HG02973 (cell line): ENCODE results near the gene HEATR9.
A peak's percentile ranks its signal among the peaks of the same experiment; 100 is the strongest.

Experiments used
- ATAC-seq: cut with Tn5 transposase; IDR thresholded peaks from one replicate; pipeline ENCODE4 v1.9.1; 2021; ENCODE audit warnings: moderate library complexity; ENCODE audit not compliant: unreplicated experiment

HEATR9 gene

DNA sequence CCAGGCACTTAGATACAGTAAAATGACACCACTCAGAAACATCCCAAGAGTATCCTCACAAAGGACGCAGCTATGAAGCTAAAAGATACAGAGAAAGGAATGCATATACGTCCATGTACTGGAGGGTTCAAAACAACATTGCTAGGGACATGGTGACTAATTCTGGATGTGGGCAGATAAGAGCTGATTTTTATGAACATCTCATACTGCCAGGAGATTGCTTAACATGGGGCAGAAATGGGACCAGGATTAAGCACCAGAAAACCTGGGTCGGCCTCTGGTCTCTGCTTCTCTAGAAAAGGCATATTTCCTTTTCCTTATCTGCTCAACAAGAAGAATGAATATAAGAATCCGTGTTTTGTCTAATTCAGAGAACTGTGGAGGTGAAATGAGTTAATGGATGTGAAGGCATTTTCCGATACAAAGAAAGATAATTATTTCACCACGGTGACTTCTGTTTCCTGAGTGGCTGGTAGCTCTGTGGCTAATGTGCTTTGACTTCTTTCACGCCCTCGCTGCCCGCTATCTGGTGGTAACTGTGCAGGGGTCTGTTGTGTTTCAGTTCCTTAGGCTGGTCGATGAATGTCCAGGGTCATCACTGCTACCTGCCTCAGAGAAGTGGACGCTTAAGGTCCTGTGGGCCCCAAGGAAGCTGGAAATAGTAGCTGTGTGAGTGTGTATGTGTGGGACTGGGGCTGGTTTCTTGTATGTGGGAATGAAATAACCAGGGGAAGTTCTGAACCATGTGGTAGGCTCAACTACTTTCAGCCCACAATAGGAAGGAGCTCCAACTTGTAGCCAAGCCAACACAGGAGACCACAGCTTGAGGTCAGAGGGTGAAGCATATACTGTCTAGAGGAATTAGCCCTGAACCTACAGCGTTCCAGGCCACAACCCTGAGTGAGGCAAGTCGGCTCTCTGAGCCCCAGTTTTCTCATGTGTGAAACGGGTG, 27.2 kb upstream of the HEATR9 start:
- no peak for ATAC-seq

DNA sequence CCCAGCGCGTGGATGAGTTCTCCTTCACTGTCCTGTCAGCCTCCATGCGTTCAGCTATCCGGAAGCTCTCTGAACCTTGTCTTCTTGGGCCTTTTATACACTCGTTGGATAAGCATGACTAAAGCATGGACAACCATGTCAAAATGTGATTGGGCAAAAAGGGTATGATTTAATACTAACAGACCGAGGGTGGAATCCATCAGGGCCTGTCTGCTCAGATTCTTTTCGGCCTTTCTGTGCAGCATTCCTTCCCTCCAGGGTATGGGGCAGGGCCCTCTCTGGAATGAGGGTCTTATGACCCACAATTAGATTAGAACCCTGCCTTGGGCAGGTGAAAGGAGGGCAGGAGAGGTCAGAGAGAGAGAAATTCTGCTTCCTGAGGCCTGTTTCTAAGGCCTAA, 25.5 kb upstream of the HEATR9 start:
- ATAC-seq, result no peak

DNA sequence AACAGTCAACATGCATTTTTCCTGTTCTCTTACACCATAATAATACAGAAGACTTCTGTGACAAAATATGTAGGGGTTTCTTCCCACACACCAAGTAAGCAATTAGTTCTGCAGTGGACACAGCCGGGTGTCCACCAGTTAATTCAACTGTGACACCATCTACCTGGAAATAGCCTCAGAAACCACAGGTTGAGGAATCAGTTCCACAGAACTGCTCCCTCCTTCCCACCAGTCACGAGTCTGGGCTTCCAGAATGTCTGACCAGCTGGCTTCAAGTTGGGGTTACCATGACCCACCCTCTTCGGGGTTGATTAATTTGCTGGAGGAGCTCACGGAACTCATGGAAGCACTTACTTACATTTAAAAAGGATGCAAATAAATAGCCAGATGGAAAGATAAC, 25.1 kb upstream of the HEATR9 start:
- ATAC-seq, result no peak

DNA sequence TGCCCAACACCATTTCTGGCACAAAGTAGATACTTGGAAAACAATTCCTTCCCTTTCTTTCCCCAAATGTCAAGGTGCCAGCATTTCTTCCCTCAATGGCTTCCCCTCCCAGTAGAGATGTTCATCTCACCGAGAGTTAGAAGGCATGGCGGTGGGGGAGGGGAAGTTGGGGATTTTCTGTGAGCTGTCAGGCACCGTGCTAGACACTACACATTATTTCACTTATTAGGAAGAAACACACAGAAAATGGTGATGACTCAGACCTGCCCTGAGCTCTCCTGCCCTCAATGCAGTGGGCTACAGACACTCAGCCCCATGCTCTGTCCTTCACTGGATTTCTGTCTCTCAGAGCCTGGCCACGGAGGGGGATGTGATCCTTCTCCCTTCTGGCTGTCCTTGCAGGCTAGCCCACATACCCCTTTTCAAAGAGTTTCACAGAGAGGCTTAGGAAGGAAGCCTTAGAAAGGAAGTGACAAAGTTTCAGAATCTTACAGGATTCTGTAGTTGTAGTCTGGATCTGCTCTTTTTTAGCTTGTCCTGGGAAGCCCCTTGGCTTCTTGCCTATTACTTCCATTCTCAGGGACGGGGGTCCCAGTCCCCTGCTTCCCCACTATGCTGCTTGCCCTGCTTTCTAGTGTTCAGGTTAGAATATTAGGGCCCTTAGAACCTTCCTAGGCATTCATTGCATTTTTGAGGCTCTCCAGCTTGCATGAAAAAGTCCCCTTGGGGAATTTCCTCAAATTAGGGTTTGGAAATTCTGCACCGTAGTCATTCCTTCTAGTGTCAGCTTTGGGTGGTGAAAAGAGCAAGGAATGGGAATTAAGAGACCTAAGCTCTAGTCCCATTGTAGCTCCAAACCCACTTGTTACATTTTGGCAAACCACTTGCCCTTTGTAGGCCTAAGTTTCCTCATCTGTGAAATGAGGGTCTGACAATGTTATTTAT, 23.7 kb upstream of the HEATR9 start:
- no peak for ATAC-seq

DNA sequence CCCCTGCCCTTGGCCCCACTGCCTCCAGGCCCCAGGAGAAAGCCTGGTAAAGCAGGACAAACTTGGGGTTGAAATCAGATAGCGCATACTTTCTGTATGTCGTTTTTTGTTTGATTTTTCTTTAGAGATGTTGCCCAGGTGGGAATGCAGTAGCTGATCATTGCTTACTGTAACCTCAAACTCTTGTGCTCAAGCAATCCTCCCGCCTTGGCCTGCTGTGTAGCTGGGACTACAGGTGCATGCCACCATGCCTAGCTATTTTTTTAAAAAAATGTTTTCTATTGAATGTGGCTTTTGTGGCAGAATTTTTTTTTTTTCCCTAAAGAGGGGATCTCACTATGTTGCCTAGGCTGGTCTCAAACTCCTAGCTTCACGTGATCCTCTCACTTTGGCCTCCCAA, 22.6 kb upstream of the HEATR9 start:
- no peak for ATAC-seq

DNA sequence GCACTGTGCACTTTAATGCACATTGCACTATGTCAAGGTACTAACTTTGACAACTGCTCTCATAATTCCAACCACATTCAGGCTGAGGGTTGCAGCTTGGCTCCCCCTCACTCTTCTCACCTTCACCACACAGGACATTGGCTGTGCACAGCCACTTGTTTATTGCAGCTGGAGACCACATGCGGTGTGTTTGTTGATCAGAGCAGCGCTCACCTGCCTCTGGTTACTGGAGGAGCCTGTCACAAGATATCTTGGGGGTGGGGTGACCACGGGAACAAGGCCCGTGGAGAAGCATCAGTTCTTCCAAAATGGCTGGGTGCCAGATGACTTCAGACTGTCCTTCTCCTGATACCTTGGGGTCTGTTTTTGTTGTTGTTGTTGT, 22.1 kb upstream of the HEATR9 start:
- no peak for ATAC-seq

DNA sequence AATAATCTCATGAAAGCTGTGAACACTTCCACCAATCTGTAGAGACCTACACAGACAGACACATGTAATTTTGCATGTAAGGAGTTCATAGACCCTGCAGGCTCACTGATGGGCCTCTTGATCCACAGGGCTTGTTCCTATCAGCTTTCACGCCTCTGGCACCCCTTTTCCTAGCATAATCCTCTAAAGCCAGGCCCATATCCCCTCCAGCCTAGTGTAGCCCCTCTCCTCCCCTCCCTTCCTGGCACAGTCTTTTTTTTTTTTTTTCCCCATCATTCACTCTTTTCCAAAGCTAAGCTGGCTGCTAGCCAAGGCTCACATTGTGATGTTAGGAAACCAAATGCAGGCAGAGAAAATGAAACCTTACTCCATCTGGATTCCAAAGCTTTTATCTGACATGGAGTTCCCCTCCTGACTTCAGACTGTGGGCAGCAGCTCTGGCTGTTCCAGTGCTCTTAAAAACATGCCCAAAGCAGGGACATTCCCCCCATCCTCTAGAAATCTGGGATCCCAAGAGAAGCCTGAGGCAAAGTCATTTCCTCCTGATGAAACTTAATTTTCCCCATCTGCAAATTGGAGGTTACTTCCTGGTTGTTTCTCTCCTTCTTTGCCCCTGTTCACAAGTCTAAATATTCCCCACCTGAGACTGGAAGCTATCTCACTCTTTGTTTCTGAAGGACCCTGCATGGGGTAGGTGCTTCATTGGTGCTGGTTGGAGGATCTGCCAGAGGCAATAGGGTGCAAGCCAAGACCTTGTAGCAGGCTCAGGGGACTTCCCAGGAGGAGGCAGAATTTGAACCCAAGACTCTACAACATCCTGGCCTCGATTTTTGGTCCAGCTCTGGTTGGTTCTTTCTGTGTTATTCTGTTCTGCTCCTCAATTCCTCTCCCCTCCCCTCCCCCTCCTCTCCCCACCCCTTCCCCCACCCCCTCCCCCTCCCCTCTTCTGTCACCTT, 21.4 kb upstream of the HEATR9 start:
- no peak for ATAC-seq

DNA sequence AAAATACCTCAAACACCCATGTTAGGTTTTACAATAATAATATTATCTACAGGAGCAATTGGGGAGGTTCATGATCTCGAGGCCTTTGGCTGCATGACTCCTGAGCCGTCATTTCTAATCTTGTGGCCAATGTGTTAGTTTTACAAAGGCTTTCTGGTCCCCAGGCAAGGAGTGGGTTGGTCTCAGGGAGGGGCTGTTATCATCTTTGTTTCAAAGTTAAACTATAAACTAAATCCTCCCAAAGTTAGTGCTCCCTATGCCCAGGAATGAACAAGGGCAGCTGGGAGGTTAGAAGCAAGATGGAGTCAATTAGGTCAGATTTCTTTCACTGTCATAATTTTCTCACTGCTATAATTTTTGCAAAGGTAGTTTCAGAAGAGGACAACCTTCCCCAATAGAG, 20.6 kb upstream of the HEATR9 start:
- ATAC-seq, result no peak

DNA sequence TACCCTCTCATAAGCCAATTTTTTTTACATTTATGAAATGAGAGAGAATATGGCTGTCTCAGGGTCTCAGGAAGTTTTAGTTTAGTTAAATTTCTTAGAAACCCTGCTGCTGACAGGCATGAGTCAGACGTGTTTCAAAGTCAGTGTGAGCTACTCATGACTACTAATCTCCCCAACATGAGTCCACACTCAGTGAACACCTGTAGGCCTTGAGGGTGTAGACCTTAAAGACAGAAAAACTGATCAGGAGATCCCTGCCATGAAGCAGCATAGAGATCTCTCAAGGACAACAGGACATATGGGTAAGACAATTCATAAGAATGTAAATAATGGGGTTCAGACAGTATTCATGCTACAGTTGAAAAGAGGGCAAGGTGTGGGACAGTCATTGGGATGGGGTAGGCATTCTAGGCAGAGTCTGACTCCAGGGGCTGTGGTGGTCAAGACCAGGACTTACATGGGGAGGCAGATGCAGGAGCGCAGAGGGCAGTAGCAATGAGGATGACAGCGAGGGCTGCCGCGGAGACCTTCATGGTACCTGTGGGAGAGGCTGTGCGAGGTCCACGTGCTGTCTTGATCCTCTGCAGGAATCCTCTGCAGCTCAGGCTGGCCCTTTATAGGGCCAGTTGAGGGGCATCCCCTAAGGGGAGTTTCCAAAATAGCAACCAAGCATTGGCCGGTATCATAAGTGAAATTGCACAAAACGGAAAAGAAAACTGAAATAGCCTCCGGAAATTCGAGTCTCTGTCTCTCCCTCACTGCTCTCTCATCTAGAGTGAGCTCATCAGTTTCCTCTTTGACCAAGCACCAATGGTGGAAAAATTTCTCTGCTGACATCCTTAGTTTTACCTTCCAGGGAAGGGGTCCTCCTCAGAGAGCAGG, 11.3 kb upstream of the HEATR9 start, which contains the start of gene CCL5:
Gene CCL5 (minus strand): TSS at position 588 of the 882 bp plus-strand sequence.
- ATAC-seq, result peak; percentile 80

DNA sequence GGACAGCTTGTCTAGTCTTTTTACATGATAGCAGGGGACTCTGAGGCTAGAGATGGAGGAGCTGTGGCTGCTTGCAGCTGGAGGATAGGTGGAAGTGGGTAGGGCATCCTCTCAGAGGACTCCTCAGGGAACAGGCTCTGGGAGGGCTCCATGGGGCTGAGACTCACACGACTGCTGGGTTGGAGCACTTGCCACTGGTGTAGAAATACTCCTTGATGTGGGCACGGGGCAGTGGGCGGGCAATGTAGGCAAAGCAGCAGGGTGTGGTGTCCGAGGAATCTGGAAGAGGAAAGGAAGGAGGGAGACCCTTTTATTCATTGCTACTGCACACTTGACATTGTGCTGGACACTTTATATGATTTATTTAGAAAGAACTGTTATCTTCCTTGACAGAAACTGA, 9.7 kb upstream of the HEATR9 start:
- ATAC-seq, result no peak

DNA sequence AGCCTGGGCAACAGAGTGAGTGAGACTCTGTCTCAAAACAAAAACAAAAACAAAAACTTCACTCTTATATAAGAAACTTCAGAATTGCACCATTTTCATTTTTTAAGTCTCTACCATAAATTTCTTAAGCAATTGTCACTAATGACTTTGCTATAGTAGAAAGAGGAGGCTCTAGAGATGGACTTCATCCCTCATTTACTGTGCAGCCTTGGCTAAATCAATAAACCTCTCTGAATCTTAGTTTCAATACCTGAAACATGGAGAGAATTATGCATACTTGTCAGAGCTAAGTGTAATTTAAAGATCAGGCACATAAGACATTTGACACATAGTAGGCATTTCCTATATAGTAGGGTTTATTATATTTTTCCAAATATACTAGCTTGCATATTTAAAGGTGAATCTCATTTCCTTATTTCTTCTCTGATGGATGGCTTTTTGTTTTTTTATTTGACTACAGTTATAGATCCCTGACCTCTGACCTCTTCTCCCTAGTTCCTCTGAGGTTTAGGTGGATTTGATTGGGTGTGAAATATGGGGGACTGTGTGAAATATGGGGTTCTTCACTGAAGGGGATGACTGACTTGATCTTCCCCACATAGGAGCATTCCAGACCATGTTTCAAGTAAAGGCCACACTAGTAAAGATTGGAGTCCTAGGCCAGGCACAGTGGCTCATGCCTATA, 8.8 kb upstream of the HEATR9 start:
- no peak for ATAC-seq

DNA sequence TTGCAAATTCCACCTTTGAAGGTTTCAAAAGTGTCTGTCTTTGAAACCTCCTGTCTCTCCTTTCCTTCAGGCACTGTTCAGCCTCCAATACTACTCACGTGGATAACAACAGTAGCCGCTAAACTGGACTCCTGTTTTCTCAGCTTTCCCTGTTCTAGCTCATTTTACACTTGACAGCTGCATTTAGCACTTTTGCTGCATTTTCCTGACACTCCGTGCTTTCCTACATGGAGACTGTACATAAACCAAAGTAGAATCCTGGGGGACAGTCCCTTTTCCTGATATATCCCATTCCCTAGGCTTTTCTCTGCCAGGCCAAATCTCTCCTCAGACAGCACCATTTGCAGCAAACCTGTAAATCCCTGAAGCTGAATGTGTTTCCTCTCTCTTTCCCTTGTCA, 7.8 kb upstream of the HEATR9 start:
- ATAC-seq, result no peak

DNA sequence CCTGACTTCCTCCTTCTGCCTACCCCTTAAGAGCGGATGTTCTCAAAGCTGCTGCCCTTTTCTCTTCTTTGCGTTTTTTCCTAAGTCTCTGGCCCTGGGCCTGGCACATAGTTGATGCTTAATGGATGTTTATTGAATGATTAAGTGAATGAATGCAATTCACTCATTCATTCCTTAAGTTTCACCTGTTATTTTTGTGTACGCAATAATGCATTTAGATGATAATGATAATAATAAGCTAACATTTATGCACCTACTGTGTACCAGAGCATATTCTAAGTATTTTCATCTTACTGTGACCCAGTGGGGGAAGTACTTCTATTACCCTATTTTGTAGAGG, 7.1 kb upstream of the HEATR9 start:
- no peak for ATAC-seq

DNA sequence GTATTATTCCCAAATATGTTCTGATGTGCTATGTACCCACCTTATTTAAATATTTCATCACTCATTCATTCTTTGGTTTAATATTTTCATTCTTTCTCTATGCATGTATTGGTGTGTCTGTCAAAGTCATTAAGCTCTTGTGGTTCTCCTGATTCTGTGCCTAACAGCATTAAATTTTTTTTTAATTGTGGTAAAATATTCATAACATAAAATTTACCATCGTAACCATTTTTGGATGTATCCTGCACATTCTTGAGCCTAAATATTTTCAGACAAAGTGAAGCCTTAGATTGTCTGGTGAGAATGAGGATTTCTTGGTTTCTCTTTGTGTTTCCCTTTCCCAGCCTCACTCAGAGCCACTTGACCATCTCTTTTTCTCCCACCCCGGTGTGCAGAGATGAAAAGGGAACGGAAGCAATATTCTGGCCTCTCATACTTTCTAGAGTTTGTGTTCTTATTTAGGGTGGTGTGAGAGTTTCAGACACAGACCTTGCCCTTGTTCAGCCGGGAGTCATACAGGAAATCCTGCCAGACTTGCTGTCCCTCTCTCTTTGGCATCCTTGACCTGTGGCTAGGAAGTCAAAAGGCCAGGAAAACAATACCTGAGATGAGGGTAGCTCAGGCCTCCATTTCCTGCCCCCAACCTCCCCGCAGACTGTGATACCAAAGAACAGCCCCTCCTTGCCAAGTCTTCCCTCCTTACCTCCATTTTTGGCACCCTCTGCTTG, 6.5 kb upstream of the HEATR9 start:
- no peak for ATAC-seq

DNA sequence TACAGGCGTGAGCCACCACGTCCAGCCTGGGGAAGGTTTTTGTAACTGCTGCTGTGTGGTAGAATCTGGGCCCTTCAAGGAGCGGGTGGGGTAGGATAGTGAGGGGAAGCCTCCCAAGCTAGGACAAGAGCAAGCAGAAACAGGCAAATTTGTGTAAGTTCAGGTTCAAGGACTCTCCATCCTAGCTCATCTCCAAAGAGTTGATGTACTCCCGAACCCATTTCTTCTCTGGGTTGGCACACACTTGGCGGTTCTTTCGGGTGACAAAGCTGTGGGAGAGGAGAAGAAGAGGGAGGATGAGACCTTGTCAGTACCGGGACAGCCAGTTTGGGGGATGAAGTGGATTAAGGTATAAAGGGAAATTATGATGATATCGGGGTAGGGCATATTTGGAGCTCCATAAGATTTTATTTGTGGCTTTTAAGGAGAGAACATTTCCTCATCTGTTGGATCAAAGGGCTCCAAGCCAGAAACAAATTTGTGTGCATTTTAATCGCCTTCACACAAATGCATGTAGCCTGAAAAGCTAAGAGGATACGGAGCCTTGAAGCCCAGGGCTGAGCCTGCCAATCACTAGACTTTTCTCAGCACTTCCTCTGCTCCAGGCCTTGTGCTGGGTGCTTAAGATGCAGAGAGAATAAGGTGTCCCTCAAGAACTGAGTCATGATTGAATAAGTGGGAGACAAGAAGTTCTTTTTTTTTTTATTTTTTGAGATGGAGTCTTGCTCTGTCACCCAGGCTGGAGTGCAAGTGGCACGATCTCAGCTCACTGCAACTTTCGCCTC, 3.7 kb upstream of the HEATR9 start:
- ATAC-seq, result no peak

DNA sequence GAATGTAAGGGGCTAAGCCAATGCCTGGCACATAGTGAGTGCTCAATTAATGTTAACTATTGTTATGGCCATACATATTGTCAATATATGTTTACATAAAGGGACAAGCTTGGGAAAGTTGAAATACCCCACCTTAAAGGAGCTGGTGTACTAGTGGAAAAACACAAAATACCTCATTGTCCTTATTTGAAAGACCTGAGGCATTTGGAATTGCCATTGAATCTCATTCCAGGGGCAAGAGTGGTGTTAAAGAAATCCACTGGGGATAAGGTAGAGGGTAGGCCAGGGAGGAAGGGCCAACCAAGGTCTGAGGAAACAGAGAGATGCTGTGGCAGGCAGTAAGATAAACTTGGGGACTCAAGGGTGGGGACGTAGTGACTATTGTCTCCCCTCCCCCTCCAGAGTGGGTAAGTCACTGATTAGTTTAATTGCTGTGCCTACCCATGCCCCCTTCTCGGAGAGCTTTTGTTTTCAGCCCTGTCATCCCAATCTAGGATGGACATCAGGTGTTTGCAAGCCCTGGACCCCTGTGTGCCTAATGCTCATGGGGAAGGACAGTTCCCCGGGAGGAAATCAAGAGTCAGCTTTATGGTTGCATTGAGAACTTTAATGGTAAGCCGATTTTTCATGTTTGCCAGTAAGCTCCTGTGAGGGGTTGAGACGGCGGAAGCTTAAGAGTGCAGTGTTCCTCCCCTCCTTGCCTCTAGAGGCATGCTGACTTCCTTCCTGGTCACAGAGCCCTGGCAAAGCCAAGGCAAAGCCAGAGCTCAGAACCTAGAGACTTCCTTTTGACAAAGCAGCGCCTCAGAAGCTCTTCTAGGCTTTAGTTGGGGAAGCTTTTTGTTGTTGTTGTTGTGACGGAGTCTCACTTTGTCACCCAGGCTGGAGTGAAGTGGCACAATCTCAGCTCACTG, 2.5 kb upstream of the HEATR9 start:
- ATAC-seq, result no peak

DNA sequence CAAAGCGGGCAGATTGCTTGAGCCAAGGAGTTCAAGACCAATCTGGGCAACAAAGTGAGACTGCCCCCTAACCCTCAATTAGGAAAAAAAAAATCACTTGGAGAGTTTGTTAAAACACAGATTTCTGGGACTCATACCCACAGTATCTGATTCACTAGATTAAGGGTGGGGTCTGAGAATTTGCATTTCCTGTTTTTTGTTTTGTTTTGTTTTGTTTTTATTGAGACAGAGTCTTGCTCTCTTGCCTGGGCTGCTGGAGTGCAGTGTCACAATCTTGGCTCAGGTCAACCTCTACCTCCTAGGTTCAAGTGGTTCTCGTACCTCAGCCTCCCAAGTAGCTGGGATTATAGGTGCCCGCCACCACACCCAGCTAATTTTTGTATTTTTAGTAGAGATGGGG, 1.1 kb downstream of the HEATR9 start:
- ATAC-seq, result no peak
